Inflammatory macrophage (primary cell): ENCODE results near the gene UBE2J1.
"Not testable (repeated sequence)": the region's sequence is repeated elsewhere in the genome, so short reads cannot be mapped to it uniquely, and the experiment has no call there.

Experiments
- DNase-seq, 2 donors: peaks; one replicate each; pipeline ENCODE4 v3.0.0-alpha.2; 2020 to 2022
- total RNA-seq, 18 experiments: gene quantifications; one replicate each; lab custom pipeline; 2026; ENCODE audit warnings: mixed read lengths in 6 of 18, inconsistent platforms in 2 of 18; lab: John Stamatoyannopoulos, UW

The UBE2J1 gene
- 162 to 348 (median 246) reads per million in 18 experiments for total RNA-seq

DNA sequence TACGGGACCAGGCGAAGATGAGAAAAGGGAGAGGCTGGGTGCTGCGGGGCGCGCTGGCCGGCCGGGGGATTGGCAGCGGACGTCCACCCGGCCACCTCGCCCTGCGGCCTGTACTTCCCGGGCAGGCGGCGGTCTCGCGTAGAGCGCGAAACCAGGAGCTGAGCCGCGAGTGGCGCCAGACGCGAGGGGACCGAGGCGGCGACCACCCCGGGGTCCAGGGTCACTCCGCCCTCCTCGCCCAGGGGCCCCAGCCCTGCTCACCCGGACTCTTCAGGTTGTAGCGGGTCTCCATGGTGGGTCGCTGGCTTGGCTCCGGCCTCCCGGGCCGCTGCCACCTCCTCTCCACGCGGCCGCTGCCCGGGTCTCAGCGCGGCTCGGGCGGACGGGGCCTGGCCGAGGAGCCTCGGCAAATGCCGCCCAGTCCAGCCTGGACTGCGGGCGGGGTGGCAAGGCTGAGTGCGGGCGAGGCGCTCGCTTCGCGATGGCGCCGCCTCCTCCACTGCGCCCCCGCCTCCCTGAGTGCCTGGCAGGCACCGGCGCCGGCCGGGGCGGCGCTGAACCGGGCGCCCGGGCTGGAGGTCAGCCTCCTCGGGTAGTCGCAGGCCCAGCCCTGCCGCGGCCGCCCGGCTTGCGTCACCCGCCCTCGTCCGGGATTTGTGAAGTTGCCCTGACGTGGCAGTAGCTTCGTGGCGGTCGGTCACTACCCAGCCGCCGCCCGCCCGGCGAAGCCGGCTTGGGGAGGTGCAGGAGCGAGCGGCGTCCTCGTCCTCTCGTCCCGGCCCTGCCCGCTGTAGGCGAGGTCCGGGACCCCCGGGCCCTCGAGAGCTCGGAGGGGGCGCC lies at the start of gene UBE2J1:
Gene UBE2J1 (minus strand): TSS at position 445 of the 840 bp plus-strand sequence. CDS start 153 bp downstream, at position 292.
- DNase-seq: peak; percentile 97 to 98

DNA sequence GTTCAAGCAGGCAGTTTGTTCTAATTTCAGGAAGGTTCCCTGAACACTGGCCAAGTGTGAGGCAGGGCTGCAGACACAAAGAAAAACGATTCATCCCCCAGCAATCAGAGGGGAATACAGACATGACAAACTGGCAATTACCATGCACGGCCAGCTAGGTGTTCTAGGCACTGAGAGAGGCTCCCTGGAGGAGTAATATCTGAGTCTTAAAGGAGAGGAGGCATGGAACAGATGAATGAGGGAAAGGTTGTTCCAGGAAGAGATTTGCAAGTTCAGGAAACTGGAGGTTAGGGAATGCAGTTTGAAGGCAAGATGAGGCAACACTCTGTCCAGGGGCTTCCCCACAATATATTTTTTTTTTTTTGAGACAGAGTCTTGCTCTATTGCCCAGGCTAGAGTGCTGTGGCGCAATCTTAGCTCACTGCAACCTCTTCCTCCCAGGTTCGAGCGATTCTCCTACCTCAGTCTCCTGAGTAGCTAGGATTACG lies 48.4 kb upstream of the UBE2J1 start:
- DNase-seq: no peak

GRCh38 chr6:89400050-89400449 lies 47.5 kb upstream of the UBE2J1 start:
- no peak for DNase-seq

GRCh38 chr6:89398762-89399525 lies 46.4 kb upstream of the UBE2J1 start:
- DNase-seq: no peak

DNA sequence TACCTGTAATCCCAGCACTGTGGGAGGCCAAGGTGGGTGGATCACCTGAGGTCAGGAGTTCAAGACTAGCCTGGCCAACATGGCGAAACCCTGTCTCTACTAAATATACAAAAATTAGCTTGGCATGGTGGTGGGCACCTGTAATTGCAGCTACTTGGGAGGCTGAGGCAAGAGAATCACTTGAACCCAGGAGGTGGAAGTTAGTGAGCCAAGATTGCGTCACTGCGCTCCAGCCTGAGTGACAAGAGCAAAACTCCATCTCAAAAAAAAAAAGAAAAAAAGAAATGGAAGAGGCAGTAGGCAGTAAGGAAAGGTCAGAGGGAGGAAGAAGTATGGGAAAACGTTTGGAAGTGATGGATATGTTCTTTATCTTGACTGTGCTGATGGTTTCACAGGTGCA lies 45.4 kb upstream of the UBE2J1 start:
- DNase-seq: not testable (repeated sequence)

DNA sequence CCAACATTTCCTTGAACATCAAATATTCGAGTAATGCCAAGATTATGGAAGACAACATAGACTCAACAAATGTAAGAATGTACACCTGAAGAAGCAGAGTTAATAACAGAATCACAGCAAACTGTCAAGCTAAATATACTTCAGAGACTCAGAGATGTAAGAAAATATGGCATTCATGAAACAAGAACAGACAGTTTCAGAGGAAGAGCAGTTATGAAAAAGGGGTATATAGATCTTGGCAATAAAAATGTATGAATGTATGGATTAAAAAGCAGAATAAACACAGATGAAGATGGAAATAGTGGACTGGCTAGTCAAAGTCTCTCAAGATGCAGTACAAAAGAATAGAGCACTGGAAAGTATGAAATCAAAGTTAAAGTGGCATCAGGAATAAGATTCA lies 41.1 kb upstream of the UBE2J1 start:
- DNase-seq: no peak

GRCh38 chr6:89392823-89393222 lies 40.3 kb upstream of the UBE2J1 start:
- no peak for DNase-seq

DNA sequence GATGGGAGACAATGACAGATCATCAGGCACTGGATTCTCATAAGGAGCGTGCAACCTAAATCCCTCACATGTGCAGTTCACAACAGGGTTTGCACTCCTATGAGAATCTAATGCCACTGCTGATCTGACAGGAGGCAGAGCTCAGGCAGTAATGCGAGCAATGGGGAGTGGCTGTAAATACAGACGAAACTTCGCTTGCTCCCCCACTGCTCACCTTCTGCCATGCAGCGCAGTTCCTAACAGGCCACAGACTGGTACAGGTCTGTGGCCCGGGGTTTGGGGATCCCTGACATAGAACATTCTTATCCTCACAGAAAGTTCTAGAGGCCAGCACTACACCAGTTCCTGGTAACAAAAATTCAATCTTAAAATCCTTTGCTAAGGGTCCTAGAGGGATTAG lies 36.3 kb upstream of the UBE2J1 start:
- DNase-seq: no peak

- no peak for DNase-seq
Observed at GRCh38 chr6:89387516-89388201, 35.1 kb upstream of the UBE2J1 start.

GRCh38 chr6:89386917-89387491 lies 34.5 kb upstream of the UBE2J1 start:
- DNase-seq: no peak

DNA sequence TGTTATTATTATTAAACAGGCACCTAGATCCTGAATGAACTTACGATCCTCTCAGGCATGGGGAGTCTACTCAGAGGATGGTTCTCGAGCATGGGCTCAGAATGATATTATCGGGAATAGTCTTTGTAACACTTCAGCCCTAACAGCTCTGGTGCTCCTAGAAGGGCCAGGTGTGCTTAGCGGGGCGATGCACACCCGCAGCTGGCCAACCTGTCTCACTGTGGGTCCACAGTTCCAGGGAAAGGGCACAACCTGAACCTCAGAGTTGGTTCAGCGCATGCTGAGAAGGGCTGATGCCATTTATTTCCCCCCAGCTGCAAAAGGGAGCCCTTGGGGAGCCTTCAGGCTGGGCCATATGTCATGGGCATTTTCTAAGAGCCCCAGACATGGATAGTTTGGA lies 33.3 kb upstream of the UBE2J1 start:
- no peak for DNase-seq

GRCh38 chr6:89385156-89385667 lies 32.7 kb upstream of the UBE2J1 start:
- no peak for DNase-seq

- DNase-seq: no peak
Observed at GRCh38 chr6:89381031-89381430, 28.5 kb upstream of the UBE2J1 start.

- peak; percentile 75 to 88 for DNase-seq
Observed at GRCh38 chr6:89379281-89379680, 26.8 kb upstream of the UBE2J1 start.

GRCh38 chr6:89378628-89379027 lies 26.1 kb upstream of the UBE2J1 start:
- DNase-seq: no peak

- DNase-seq: peak; percentile 21 to 37
Observed at GRCh38 chr6:89375427-89376267, 23.1 kb upstream of the UBE2J1 start.

DNA sequence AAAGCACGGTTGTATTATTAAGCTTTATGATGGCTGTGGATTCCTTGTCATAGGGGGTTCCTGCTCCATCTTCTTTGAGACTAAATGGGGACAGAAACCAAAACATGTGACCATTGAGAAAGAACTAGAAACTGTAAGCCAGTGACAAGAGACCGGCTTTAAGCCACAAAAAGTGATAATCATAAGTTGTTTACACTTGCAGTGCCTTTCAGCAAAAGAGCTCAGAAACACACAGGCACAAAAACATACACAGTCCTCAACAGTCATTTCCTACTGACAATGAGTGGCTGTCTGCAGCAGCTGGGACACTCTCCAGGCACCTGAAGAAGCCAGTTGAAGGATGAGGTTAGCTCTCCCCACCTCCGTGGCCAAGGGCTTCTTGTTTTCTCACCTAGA lies 20.0 kb upstream of the UBE2J1 start:
- DNase-seq: no peak

DNA sequence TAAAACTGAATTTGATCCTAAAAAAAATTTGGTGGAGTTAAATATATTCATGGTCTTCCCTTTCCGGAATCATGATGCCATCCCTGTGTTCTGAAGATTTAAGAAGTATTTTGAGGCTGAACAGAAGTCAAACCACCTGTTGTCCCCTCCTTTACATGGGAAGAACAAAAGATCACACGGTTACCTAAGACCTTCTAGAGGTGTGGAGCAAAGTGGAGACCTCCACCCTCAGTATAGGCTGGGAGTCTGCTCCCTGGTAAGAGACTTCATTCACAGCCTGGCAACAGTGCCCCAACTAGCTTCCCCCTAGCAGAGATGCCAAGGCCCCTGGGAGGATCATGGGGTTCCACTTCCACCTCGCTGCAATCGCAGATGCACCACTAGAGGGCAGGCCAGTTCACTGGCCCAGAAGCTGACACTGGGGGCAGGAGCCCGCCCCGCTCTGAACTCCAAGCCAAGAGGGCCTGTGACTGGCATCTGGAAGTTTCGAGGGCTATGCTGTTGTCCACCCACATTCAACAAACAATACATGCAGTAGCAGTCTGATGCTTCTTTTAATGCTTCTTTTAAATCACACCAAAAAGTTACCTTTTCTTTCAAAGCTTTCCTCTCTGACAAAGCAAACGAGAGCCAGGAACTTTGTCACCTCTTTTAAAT lies 19.5 kb upstream of the UBE2J1 start:
- peak; percentile 85 to 89 for DNase-seq

- DNase-seq: no peak
Observed at GRCh38 chr6:89368999-89369398, 16.5 kb upstream of the UBE2J1 start.

- DNase-seq: peak; percentile 67 to 69
Observed at GRCh38 chr6:89368107-89368506, 15.6 kb upstream of the UBE2J1 start.

DNA sequence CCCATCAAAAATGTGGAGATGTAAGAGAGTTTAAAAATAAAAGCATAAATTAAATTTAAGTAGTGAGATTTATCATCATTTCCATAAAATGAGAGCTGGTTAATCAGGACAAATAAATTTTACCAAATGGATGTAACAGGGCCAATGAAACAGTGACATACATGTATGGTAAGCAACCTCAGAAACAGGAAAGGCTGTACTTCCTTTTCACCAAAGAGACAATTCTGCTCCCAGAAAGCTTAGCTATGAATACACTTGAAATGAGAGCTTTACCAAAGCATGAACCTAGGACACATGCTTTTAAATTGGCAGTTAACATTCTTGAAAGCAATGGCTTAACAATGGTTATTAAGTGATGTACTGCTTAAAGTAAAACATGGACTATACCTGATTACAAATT lies 12.1 kb upstream of the UBE2J1 start:
- DNase-seq: no peak
